Kidney epithelial cell (primary cell): ENCODE data around the gene RAB40B. TPM values are rescaled to one million over a fixed set of nuclear protein-coding genes. Genes with fewer than 3 reads are reported as not detected.

ENCODE experiments used
- DNase-seq: peaks from one replicate; pipeline ENCODE4 v3.0.0-alpha.2; 2010; ENCODE audit warnings: low read depth
- H3K27me3 ChIP-seq: 2 replicates; pipeline ENCODE4 v1.6.0; 2011; ENCODE audit warnings: low read length; ENCODE audit not compliant: control insufficient read depth, insufficient read depth
- H3K36me3 ChIP-seq: 2 replicates; pipeline ENCODE4 v1.5.1; 2011; ENCODE audit warnings: low read length; ENCODE audit not compliant: control insufficient read depth, insufficient read depth
- H3K4me3 ChIP-seq: 2 replicates; pipeline ENCODE4 v1.5.1; 2011; ENCODE audit warnings: low read depth, mild to moderate bottlenecking, control low read depth, low read length
- total RNA-seq: library from RNA; depleted of rRNA; stranded (reverse); fragments of >200 nt; gene quantifications from 2 replicates; pipeline ENCODE4 v1.2.3, GENCODE V29; 2015
- TF ChIP-seq, protein P1 (sequence below): IDR thresholded peaks from 2 replicates; pipeline ENCODE4 v1.5.1; 2011; ENCODE audit warnings: mild to moderate bottlenecking, moderate library complexity, low read length, control low read depth, inconsistent platforms; ENCODE audit not compliant: insufficient read depth, poor library complexity, severe bottlenecking

Gene RAB40B
- total RNA-seq, 1 donor from 2014 or later = 7.3 TPM

DNA sequence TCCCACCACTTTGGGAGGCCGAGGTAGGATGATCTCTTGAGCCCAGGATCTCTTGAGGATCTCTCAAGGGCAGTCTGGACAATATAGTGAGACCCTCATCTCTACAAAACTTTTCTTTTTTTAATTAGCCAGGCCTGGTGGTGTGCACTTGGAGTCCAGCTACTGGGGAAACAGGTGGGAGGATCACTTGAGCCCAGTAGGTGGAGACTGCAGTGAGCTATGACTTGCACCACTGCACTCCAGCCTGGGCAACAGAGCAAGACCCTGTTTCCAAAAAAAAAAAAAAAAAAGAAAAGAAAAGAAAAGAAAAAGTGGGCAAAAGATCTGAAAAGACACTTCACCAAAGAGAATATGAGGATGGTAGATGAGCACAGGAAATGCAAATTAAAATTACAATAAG lies 15.0 kb downstream of the RAB40B start:
- Histone ChIP-seq H3K36me3 (no peaks in the 10 kb centered on the region), H3K27me3 (no peaks in the 10 kb centered on the region), H3K4me3 (no peak overlapping the region)
- TF ChIP-seq, protein P1, sequence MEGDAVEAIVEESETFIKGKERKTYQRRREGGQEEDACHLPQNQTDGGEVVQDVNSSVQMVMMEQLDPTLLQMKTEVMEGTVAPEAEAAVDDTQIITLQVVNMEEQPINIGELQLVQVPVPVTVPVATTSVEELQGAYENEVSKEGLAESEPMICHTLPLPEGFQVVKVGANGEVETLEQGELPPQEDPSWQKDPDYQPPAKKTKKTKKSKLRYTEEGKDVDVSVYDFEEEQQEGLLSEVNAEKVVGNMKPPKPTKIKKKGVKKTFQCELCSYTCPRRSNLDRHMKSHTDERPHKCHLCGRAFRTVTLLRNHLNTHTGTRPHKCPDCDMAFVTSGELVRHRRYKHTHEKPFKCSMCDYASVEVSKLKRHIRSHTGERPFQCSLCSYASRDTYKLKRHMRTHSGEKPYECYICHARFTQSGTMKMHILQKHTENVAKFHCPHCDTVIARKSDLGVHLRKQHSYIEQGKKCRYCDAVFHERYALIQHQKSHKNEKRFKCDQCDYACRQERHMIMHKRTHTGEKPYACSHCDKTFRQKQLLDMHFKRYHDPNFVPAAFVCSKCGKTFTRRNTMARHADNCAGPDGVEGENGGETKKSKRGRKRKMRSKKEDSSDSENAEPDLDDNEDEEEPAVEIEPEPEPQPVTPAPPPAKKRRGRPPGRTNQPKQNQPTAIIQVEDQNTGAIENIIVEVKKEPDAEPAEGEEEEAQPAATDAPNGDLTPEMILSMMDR = no peak
- DNase-seq = no peak

DNA sequence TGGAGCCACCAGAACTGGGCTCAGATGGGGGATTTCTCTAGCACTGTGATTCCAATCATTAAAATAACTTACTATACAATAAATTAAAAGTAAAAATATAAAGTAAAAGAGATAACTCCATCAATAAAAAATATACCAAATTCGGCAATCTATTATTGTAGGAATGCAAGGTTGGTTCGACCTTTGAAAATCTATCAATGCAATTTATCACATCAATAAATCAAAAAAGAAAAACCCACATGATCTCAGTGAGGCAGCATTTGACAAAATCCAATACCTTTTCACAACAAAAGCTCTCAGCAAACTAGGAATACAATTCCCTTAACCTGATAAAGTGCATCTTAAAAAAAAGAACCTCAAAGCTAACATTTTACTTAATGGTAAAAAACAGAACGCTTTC lies 17.0 kb downstream of the RAB40B start:
- no peaks in the 10 kb centered on the region for H3K36me3 ChIP-seq
- DNase-seq = no peak
- H3K27me3 ChIP-seq = no peaks in the 10 kb centered on the region
- TF ChIP-seq, protein P1 = no peak
- H3K4me3 ChIP-seq = no peak overlapping the region

- Histone ChIP-seq H3K36me3 (no peaks in the 10 kb centered on the region), H3K4me3 (no peak overlapping the region), H3K27me3 (no peaks in the 10 kb centered on the region)
- TF ChIP-seq, protein P1 = no peak
- no peak for DNase-seq
Measured at GRCh38 chr17:82679586-82680465, 18.7 kb downstream of the RAB40B start.

- H3K36me3 ChIP-seq = no peaks in the 10 kb centered on the region
- DNase-seq = no peak
- H3K27me3 ChIP-seq = no peaks in the 10 kb centered on the region
- TF ChIP-seq, protein P1 = no peak
- no peak overlapping the region for H3K4me3 ChIP-seq
Measured at GRCh38 chr17:82678265-82678891, 20.1 kb downstream of the RAB40B start.

DNA sequence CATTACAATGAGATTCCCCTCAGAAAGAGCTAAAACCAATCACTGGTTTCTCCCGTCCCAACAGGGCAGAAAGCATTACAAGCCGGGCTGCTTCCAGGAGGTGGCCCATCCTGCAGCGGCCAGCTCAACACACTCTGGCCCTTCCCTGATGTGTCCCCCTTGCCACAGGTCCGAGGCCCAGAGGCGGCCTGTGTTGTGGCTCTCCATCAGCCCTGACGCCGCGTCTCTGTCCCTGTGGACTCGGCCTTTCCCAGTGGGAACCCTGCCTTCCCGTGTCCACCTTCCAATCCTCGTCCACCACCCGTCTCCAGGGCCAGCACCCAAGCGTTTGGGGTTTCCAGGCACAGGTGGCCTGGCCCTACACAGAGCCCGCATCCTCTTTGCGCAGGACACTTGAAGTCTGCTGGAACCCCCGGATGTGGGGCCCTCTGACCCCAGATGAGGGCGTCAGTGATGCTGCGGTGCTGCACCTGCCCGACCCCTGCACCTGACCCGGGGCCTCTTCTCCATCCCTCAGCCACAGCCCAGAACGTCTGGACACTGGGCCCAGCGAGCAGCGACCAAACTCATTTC lies 21.1 kb downstream of the RAB40B start:
- TF ChIP-seq, protein P1 = no peak
- no peaks in the 10 kb centered on the region for H3K27me3 ChIP-seq
- no peak for DNase-seq
- H3K4me3 ChIP-seq = no peak overlapping the region
- H3K36me3 ChIP-seq = no peaks in the 10 kb centered on the region
